GM21576 (cell line): ENCODE results near the gene EEFSEC.

ENCODE experiments used
- ATAC-seq: cut with Tn5 transposase; IDR thresholded peaks from one replicate; pipeline ENCODE4 v1.9.1; 2021; ENCODE audit warnings: mild to moderate bottlenecking, moderate library complexity; ENCODE audit not compliant: unreplicated experiment

EEFSEC gene

DNA sequence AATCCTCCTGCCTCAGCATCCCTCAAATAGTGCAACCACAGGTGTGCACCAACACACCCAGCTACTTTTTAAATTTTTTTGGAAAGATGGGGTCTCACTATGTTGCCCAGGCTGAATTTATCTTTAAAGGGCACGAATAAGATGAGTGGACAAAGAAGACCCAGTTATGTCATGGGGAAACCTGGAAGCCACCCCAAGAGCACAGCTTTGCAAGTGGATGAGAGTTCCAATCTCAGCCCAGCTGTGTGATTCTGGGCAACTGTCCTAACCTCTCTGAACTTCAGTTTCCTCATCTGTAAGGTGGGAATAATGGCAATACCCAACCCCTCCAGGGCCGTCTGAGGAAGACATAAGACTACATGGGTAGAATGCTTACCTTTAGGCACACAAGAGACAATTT is 281.2 kb downstream of the EEFSEC start:
- ATAC-seq = no peak

DNA sequence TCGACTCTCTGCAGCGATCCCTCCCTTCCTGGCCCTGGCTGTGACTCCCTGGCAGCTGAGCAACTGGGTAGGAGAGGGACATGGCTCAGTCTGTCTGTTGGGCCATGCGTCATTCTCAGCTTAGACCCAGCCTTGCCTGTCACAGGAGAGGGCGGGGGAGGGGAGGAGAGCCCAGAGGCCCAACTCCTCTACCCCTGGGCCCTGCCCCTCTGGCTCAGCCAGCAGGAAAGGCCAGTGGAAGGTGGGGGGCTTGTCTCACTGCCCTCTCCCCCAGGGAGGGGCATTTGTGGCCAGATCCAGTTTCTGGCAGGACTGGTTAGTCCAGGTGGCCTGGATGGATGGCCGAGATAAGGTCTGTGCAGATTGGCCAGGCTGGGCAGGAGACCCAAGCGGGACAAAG is 281.8 kb downstream of the EEFSEC start:
- no peak for ATAC-seq

DNA sequence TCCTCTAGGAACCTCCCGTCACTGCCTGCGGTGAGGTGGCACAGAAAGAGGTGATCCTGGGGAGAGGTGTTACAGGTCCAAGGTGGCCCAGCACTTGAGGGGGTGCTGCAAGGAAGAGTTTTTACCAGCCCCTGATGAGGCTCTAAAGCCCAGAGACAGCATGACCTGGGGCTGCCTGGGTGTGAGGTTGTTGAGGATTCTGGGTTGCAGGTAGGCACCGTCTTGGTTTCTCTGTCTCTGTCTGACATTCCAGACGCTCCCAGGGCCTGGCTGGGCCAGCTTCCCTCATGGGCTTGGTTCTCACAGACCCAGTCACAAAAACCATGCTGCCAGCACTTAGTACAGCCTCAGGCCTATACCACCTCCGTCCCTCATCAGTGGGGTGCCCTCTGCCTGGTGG is 282.3 kb downstream of the EEFSEC start:
- ATAC-seq = no peak

DNA sequence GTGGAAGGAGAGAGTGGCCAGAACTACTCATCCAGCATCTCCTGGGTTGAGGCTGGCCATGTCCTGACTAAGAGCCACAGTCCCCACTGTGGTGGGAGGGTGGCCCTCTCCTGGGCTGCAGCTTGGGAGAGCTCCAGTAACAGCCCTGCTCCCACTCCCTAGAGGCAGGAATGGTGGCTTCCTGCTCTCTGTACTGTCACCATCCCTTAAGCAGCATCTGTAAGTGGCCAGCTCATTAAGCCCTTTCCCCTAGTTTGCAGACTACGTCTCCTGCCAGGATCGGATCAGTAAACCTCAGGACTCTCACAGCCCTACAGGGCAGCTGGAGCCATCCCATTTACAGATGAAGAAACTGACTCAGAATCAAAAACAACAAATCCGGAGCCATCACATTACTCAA is 282.9 kb downstream of the EEFSEC start:
- no peak for ATAC-seq

DNA sequence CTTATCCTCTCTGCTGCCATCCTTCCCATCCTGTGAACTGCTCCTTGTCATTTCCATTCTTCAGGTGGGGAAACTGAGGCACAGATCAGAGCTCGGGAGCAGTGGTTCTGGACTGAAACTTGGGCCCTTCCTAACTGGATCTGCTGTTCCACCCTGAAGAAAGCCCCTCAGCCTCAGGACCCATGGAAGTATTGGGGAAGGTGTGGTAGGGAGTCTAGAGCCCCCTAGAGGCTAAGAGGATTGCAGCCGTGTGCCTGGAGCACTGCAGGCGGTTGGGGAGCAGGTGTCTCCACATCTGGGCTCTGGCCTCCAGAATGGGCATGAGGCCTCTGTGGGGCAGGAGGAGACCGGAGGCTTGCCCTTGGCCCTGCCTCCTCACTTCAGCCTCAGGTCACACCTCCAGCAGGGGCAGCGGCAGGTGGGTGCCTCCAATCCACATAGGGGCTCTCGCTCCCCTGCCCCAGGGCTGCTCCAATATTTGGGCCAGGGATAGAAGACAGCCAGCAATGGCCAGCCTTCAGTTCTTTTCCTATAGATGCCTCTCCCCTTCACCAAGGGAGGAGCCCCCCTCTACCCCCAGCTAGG is 285.3 kb downstream of the EEFSEC start:
- ATAC-seq = no peak

DNA sequence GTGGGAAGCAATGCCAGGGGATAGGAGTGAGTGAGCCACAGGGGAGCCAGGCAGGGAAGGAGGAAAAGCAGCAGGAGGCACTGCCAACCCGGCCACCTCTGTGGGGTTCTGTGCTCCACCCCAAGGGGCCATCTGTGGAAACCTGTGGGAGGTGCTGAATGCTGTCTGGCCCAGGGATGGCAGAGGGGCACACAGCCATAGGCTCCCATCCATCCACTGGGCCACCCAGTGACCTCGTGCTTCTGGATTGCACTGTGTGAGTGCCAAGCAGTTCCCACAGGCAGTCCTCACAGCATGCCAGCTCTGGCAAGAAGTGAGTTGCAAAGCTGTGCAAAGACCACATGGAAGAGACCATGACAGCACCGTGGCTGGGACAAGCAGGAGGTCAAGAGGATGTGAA is 285.9 kb downstream of the EEFSEC start:
- no peak for ATAC-seq

DNA sequence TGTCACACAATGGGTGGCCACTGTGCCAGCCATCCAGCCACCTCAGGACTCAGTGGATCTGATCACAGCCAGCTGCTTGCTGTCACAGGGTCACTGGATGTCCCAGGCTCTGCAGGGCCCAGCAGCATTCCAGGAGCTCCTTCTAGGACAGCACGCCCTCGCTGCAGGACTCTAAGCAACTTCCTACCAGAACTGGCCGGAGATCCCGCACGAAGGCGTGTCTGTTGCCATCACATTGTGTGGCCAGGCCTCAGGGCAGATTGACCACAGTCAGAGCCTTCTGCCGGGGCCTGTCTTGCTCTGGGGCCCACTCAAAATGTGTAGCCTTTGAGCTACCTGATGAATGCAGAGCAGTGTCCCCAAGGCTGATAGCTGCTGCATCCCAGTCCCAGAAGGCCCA is 288.8 kb downstream of the EEFSEC start:
- ATAC-seq = no peak

DNA sequence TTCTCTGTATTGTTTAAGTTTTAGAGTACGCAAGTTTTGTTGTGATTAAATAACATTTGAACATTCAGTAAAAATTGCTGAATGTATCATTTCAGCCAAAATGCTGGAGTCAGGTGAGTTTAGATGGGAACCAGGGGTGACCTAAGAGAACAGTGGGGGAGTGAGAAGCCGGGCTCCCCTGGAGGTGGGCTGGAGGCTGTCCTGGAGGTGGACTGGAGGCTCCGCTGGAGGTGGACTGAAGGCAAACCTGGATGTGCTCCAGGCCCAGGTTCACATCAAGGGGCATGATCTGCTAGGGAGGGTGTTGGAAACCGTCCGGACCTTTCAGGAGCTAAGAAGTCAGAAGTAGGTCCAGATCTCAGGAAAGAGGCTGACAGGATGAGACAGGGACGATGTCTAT is 289.7 kb downstream of the EEFSEC start:
- ATAC-seq = no peak

DNA sequence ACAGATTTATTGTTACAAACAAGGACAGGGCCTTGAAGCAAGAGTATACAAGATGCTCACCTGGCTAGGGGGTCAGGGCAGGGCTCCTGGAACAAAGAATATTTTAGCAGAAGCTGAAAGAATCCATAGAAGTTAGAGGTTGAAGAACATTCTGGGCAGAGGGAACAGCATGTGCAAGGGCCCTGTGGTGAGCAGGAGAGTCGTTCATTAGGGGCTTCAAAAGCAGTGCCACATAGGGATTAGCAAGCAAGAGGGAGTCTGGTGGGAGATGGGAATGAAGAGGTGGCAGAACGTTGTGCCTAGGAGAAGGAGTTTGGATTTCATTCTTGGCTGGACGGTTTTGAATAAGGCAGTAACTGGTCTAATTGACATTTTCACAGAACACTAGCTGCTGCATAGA is 290.5 kb downstream of the EEFSEC start:
- no peak for ATAC-seq

DNA sequence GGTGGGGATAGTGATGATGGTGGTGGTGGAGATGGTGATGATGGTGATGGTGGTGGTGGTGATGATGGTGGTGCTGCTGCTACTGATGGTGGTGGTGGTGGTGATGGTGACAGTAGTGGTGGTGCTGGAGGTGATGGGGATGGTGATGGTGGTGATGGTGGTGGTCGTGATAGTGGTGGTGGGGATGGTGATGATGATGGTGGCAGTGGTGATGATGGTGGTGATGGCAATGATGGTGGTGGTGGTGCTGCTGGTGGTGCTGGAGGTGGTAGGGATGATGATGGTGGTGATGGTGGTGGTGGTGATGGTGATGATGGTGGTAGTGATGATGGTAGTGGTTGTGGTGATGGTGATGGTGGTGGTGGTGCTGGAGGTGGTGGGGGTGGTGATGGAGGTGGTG is 292.1 kb downstream of the EEFSEC start:
- ATAC-seq = no peak

DNA sequence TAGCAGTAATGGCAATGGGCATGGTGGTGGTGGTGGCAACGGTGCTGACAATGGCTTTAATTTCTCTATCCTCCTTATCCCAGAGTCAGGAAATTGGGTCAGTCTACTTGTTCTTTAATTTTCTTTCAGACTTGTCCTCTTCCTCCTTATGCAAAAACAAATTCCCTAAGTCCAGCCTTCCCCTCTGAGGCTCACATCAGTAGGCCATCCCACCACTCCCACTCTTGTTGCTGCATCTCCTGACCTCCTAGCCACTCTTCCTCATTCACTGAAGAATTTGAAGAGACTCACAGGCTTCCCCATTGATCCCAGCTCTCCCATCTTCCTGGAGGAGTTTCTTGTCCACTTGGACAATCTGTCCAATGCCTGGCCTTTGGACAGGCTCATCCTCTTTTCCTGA is 293.5 kb downstream of the EEFSEC start:
- ATAC-seq = no peak

DNA sequence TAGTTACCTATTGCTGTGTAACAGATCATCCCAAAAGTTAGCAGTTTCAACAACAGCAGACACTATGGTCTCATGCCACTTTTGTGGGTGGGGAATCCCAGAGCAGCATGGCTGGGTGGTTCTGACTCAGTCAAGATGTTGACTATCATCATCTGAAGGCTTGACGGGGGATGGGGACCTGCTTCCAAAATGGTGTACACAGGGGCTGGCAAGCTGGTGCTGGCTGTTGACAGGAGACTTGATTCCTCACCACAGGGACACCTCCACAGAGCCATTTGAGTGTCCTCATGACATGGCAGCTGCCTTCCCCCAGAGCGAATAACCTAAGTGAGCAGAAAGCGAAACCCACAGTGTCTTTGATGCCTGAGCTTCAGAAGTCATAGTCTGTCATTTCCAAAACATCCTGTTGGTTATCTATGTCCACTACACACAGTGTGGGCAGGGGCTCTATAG is 294.3 kb downstream of the EEFSEC start:
- ATAC-seq = no peak

DNA sequence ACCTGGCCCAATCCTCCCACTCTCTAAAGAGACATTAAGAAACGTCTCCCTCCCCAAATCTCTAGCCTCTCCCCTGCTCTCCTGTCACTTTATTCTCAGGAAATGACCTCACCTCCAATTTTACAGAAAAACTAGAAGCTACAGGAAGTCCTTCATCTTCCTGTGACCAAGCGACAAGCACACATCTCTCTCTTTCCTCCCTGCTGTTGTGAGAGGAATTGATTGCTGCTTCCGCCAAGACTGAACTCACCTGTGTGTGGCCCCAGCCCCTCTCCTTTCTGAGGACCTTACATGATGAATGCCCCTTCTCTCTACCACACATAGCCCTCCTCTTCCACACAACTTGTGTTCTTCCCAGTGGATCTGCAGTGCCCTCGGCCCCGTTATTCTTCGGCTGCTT is 295.2 kb downstream of the EEFSEC start:
- ATAC-seq = no peak

DNA sequence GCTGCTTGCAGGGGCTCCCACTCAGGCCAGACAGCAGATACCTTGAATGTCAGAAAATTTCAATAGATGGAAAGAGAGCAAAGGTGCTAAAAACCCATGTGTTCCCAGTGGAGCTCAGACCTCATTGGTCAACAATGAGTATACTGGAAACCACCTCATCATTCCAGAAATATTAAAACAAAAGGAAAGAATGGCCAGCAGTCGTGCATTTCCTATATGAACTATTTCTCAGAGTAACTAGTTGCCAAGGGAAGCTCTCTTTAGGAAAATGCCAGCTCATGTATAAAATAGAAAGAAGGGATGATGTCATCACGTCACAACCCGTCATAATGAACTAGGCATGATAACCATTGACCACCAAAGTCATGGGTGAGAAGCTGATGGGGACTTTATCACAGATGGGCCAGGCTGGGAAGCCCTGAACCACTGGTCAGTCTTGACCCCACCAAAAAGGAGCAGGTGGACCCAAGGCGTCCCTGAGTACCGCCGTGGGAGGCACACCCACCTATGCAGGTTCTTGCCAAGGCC is 295.9 kb downstream of the EEFSEC start:
- no peak for ATAC-seq

DNA sequence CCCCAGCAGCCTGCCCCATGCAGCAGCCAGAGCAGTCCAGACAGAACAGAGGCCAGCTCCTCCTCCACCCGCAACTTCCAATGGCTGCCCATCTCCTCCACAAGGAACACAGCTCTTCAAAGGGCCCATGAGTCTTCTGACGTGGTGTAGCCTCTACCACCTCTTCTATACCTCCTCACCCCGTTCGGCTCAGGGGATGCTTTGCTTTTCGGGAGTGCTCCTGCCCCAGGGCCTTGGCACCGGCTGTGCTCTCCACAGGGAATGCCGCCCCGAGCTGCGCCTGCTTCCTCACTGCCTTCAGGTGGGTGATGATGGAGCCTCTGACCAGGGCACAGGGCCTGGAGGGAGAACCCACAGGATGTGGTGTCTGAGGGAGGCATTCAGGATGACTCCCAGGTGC is 298.8 kb downstream of the EEFSEC start:
- no peak for ATAC-seq

DNA sequence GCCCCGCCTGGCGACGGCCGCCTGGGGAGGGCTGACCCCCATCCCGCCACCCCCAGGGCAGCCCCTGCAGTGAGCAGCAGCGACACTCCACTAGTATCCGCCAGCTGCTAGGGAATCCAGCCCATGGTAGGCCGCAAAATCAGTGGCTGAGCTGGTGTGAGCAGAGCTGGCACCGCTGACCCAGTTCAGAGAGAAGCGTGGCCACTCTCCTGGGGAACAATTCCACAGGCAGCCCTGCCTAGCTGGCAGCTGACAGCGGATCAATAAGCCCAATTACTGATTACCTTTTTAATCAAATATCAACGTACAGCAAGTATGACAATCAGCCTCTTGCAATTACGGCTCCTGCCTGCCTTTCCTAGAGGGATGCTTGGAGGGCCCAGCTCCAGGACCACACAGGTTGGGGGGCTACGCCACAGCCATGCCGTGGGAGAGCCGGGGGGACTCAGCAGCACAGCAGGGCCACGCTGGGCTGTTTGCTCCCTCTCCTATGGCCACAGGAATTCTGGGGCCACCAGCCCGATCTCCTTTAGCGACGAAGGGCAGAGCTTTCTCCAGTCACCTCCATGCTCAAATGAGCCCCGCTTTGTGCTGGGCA is 299.5 kb downstream of the EEFSEC start:
- ATAC-seq = no peak

DNA sequence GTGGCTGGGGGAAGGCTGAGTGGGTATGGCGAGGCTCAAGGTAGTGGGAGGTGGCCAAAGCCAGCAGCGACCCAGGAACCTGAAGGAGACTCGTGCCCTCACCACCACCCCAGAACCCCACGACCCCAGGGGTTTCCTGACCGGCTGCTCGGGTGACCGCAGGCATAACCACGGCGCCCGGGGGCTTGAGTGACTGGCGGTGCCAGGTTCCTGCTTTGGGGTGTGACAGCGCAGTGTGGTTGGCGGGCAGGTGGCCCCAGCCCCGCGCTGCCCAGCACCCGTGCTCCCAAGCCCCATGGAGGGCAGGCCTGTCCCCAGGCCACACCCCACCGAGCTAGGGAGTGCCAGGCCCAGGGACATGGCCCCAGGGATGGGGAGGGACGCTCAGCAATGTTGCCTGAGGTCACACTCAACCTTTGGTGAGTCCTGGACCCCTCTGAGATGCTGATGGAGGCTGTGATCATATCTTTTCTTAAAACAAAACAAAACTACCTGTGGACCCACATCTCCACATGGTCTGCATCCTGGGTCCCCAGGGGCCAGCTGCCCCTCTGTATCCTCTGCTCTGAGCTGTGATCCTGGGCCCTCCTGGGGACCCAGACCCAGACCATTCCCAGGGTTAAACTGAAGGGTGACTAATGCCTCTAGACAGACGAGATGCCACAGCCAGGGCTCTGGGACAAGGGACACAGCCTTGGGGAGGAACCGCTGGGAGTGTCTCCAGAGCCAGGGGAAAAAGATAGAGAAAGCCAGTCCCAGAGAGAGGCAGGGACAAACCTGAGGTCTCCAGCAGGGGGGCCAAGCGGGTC is 300.4 kb downstream of the EEFSEC start:
- no peak for ATAC-seq

DNA sequence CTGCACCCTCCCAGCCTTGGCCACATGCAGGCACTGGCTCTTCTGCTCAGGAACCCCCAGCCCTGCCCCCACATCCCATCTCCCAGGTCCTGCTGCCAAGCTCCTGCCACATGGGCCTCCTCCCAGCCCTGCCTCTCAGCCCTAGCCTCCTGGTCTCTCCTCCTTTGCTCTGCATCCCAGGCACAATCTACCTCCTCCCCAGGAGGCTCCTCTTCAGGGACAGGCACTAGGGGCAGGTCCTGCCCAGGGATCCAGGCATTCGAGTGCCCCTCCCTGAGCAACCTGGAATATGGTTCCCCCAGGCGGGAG is 301.0 kb downstream of the EEFSEC start:
- no peak for ATAC-seq

DNA sequence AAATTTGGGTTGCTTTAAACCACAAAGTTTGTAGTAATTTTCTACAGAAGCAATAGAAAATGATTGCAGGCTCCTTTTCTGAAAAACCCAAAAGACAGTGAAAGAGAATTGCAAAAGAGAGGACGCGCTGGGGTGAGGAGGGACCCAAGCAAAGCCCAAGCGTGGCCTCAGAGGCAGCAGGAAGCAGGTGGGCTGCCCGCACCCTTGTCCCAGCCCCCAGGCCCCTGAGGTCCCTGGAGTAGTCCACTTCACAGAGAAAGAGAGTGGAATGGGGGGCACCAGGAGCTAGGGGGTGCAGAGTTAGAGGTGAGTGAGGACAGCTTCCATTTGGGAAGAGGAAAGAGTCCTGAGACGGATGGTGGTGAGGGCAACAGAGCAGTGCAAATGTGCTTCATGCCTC is 301.8 kb downstream of the EEFSEC start:
- ATAC-seq = no peak

DNA sequence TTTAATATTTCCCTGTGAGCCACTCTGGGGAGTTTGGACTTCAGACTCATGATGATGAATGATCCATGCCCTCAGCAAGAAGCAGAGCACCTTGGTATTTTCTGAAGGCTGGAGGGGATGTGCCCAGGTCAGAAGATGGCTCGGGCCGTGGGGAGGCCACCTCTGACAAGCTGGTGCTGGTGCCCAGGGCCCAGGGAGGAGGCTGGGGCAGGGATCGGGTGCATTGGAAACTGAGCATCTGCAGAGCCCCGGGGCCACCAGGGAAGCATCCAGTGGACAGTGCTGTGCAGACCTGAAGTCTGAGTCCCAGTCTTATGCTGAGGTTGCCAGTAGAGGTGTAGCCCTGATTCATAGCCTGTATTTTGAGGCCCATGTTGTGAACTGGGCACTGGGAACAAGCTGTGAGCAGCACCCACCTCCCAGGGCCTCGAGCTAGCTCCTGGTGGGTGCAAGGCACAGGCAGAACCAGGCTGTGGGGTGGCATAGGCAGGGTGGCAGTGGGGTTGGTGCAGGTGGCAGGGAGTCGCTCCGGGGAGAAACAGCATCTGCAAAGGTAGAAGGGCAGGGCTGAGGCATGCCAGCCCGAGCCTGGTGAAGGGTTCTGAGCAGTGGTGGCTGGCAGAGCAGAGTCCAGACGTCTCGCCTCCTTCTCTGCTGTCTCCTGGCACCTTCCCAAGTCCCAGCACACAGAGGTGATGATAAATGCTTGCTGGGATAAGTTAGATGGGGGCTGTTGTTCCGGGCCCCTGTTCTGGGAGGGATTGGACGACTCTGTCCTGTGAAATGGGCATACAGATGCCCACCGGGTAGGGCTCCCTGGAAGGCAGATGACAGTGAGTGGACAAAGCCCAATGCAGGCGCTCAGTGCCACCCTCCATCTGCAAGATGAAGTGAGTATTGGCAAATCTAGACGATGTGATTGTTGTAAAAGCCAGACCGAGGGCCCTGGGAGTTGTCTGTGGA is 302.8 kb downstream of the EEFSEC start:
- no peak for ATAC-seq
